Erythroblast (primary cell): Measurements from ENCODE around the gene BRCA1.
A peak's percentile ranks its signal among the peaks of the same experiment; 100 is the strongest.
"Not testable (repeated sequence)": the region's sequence is repeated elsewhere in the genome, so short reads cannot be mapped to it uniquely, and the experiment has no call there.

Experiments
- DNase-seq, 2 experiments: peaks; one replicate each; lab custom pipeline; 2025; lab: John Stamatoyannopoulos, UW
- GATA1 ChIP-seq: IDR thresholded peaks from 2 replicates; pipeline ENCODE4 v1.6.1; 2011; ENCODE audit warnings: low read depth, mild to moderate bottlenecking, control low read depth, low read length, moderate library complexity
- POLR2A ChIP-seq: IDR thresholded peaks from 2 replicates; pipeline ENCODE4 v1.6.1; 2011; ENCODE audit warnings: mild to moderate bottlenecking, low read length

Gene BRCA1

DNA sequence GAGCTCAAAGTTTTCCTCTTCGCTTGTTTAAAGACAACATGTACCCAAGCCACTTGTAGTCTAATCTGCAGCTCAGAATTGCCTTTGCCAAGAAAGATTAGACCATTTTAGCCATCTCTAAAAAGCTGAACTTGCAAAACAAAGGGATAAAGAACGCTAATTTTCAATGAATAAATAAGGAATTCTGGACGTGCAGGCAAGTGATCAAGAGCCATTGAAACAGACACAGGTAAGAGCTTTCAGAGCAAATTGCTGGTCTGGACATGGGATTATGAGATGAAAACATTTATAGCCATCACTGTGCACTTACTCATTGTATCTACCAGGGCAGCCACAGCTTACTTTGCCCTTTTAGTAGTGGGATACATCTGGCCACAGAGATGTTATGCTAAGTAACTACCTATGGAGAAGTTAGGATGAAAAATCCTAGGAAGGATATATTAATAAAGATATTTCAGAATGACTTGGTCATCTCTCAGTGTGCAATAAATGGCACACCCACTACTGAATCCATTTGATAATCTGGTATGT lies 55.7 kb downstream of the BRCA1 start:
- no peak for DNase-seq
- TF ChIP-seq POLR2A (no peak), GATA1 (no peak)

DNA sequence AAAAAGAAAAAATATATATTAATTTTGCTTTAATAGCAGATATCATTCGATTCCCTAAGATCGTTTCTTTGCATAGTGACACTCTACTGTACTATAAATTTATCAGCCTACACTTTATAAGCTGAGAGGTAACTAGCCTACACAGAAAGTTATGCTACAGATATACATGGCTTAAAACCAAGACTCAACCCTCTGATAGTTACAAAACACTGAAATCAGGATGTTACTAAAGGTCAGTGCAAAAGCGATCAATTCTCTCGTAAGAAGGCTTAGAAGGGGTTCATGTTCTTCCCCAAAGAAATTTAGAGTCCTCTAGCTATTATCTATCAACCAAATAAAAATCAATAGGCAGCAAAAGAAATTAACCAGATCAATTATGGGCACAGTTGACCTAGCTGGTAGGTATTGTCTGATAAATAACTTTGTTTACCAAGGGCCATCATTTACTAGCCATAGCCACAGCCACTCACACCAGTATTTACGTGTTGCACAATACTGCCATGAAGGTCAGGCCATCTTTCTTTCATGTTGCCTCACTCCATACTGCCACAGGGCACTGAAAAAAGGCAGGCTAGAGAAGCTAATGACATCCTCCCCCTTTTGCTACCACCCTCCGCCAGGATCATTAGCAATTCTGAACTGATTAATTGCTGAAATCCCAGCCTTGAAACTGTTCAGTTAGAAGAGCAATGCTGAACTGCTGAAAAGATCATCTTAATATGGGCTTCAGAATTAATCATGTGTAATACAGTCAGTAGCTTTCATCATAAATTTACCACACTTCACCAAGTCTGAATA lies 56.4 kb downstream of the BRCA1 start:
- TF ChIP-seq POLR2A (no peak), GATA1 (no peak)

DNA sequence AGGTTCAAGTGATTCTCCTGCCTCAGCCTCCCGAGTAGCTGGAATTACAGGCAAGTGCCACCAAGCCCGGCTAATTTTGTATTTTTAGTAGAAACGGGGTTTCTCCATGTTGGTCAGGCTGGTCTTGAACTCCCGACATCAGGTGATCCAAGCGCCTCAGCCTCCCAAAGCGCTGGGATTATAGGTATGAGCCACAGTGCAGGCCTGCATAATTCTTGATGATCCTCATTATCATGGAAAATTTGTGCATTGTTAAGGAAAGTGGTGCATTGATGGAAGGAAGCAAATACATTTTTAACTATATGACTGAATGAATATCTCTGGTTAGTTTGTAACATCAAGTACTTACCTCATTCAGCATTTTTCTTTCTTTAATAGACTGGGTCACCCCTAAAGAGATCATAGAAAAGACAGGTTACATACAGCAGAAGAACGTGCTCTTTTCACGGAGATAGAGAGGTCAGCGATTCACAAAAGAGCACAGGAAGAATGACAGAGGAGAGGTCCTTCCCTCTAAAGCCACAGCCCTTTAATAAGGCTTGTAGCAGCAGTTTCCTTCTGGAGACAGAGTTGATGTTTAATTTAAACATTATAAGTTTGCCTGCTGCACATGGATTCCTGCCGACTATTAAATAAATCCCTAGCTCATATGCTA lies 62.1 kb downstream of the BRCA1 start:
- DNase-seq, result no peak
- TF ChIP-seq POLR2A (no peak), GATA1 (no peak)

More for the DNA sequence above, 56.4 kb downstream of the BRCA1 start:
- no peak for DNase-seq

DNA sequence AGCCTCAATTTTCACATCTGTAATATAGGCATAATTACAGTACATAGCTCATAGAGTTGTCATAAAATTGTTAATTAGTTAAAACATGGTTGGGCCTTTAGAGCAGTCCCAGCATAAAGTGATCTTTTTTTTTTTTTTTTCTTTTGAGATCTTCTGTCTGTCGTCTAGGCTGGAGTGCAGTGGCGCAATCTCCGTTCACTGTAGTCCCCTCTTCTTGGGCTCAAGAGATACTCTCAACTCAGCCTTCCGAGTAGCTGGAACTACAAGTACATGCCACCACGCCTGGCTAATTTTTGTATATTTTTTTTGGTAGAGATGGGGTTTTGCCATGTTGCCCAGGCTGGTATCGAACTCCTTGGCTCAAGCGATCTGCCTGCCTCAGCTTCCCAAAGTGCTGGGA lies 69.1 kb downstream of the BRCA1 start:
- no peak for DNase-seq
- TF ChIP-seq POLR2A (no peak), GATA1 (no peak)

DNA sequence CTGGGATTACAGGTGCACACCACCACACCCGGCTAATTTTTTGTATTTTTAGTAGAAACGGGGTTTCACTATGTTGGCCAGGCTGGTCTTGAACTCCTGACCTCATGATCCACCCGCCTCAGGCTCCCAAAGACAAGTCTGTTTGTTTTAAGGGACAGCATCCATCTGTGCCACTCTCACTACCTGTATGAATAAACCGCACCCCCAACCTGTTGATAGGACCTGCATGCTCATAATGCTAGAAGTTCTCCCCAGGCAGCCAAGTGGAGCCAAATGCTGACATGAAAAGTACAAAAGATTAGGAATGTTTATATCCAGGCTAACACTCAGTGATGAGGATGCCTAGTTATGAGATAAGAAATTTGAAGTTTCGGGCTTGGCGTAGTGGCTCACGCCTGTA lies 72.2 kb downstream of the BRCA1 start:
- DNase-seq, result not testable (repeated sequence)

DNA sequence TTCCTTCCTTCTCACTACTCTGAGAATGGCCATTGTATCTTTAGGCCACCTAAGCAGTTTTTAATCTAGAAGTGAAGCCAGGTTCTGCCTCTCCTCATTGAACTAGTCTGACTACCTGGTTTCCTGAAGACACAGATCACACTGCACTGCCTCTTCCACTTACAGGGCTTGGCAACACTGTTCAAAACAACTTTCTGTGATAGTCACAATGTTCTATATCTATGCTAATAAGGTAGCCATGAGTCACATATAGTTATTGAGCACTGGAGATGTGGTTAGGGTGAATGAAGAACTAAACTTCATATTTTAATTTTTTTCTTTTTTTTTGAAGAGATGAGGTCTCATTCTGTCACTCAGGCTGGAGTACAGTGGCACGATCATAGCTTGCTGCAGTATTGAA lies 73.2 kb downstream of the BRCA1 start:
- DNase-seq, result no peak
- TF ChIP-seq GATA1 (no peak), POLR2A (no peak)

DNA sequence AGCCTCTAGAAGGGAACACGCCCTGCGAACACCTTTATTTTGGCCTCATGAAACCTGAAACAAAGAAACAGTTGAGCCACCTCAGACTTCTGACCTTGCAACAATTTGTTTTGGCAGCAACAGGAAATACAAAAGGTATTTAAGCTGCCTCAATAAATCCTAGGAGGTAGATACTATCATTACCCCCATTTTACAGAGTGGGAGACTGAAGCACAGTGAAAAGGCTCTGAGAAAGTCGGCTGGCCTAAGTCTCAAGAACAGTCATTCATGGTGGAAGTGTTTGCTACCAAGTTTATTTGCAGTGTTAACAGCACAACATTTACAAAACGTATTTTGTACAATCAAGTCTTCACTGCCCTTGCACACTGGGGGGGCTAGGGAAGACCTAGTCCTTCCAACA lies 81.1 kb downstream of the BRCA1 start:
- TF ChIP-seq GATA1, result no peak
- no peak for TF ChIP-seq POLR2A
- DNase-seq, result no peak

DNA sequence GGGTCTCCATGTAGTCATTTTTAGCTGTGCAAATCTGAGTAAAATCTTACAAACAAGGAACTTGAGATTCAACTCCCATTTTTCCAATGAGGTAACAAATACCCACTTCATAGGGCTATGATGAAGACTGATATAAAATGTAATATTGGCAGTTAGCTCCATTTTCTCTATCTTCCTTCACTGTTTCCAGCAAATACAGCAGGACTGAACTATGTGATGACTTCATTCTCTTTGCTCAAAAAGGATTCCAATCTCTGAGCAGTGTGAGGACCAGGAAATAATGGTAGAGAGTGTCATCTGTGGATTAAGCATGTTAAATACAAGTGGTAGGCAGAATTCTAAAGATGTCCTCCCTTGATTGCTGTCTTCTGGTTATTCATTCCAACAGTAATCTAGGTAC lies 81.9 kb downstream of the BRCA1 start:
- no peak for TF ChIP-seq GATA1
- no peak for TF ChIP-seq POLR2A
- no peak for DNase-seq

DNA sequence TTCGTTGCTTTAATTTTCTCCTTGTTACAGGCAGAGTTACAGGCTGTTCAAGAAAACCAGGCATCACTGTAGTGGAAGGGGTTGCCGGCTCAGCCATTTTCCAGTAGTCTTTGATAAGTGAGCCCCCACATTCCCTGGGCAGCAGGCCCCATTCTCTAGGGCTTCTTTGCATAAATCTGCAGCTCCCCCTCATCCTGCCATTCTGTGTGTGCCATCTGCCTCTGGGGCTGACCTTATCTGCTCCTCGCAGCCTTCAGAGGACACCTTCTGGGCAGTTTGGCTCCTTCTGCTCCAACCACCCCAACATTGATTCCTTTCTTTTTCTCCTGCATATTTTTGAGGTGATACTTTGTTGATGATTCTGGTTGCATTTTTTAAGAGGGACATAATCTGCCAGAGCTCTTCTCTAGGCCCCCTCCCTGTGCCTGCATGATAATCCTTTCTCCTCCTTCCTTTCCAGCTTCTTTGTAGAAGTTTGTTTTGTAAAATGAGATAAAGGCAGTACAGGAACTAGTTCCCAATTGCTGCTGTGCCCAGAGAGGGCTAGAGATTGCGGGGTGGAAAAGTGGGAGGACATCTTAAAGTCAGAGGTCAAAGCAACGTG lies 83.0 kb downstream of the BRCA1 start:
- DNase-seq, result peak; percentile 24 to 55
- TF ChIP-seq POLR2A (no peak), GATA1 (no peak)

DNA sequence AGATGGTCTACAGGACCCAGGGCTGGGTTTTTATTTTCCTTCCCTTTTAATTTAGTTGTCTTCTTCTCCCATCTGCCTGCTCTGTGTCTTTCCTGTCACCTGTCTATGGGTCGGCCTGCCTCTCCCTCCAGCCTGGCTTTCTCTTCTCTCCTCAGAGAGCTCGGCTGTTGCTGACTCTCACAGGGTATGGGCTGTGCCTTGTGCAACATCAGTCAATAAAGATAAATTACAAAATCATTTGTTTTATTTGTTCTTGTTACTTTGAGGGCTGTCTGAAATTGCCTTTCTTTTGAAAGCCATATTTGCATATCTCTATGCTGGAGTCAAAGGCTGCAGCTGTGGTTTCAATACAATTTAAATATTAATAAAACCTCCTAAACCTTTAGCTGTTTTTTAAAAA lies 84.5 kb downstream of the BRCA1 start:
- TF ChIP-seq GATA1 (no peak), POLR2A (no peak)
- no peak for DNase-seq

DNA sequence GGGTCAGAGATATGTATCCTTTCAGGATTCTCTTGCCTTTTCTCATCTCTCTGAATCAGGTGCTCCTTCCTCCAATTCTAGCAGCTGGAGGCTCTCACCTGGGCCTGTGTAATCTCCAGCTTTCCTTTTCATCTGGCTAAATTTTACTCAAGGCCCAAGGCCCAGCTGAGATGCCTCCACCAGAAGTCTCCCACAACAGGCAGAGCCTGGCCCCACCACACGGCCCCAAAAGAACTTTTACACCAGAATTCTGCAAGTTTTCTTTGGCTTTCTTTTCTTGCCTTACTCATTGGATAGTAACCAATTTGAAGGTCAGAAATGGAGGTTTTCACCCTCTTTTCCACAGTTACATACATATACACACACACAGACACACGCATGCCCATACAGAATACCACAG lies 85.5 kb downstream of the BRCA1 start:
- TF ChIP-seq GATA1, result no peak
- no peak for TF ChIP-seq POLR2A
- DNase-seq, result no peak

DNA sequence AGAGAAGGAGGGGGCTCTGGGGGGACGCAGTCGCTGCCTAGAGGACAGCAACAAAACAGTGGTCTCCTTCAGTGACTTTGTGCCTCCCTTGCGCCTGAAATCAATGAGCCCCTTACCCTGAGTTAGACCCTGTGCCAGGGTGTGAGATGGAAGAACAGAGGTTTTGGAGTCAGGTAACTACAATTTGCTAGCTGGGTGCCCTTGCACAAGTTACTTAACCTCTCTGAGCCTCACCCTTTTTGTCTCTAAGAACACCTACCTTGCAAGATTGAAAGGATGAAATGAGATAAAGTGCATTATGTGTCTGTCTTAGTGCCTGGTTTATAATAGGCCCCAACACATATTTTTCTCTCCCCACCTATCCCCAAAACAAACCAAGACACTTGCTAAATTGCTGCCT lies 90.3 kb downstream of the BRCA1 start:
- DNase-seq, result no peak

DNA sequence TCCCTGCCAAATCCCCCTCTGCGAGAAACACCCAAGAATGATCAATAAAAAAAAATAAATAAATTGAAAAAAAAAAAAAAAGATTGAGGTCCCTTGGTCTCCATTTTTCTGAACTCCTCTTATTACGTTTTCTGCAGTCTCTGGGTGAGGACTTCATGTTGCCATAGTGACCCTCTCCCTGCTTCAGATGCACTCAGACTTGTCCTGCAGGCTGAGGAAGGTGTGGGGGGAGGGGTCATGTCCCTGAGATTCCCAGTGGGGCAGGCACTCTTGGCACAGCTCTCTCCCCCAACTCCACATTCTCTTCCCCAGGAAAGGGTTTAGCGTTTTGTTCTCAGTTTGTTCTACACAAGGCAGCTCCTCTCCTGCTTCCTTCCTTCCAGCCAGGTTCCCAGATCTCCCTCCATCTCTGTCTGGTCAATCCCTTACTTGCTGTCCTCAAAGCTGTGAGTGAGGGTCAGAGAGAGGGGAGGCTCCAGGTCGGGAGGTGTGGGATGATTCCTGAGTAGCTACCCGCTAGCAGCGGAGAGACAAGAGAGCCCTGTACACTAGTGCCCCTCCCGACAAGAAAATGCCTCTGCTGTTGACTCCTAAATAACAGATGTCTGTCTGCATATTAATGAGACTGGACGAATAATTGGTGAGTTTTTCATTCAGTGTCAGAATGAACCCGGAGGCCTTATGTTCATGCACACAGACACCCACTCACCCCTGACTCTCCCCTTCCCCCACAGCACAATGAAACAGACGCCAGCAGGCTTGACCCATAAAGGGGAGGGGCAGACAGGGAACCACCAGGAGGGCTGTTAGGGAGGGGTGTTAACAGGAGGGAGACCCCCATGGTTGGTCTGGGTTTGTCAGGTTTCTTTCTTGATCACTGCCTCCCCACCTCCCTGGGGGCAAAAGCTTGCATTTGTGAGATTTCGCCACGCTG lies 90.9 kb downstream of the BRCA1 start:
- DNase-seq, result no peak
- TF ChIP-seq POLR2A (no peak), GATA1 (no peak)

More for the DNA sequence above, 90.3 kb downstream of the BRCA1 start:
- TF ChIP-seq GATA1 (no peak), POLR2A (no peak)
